Esophagus mucosa (tissue), 1 donor: ENCODE data around the gene STAB2. TPM values are rescaled to one million over a fixed set of nuclear protein-coding genes. Genes with fewer than 3 reads are reported as not detected.

Experiments used
- ATAC-seq: fragments of 200-7000 bp; cut with Tn5 transposase; one replicate; pipeline ENCODE4 v1.9.1; 2020
- total RNA-seq: library from RNA; stranded (reverse); gene quantifications from one replicate; pipeline ENCODE4 v1.2.4, GENCODE V29; 2023
- donor health status: DM: yes; HTN: yes; CAD: no.

The STAB2 gene
- total RNA-seq, 1 donor from 2014 or later: 0.16 TPM

DNA sequence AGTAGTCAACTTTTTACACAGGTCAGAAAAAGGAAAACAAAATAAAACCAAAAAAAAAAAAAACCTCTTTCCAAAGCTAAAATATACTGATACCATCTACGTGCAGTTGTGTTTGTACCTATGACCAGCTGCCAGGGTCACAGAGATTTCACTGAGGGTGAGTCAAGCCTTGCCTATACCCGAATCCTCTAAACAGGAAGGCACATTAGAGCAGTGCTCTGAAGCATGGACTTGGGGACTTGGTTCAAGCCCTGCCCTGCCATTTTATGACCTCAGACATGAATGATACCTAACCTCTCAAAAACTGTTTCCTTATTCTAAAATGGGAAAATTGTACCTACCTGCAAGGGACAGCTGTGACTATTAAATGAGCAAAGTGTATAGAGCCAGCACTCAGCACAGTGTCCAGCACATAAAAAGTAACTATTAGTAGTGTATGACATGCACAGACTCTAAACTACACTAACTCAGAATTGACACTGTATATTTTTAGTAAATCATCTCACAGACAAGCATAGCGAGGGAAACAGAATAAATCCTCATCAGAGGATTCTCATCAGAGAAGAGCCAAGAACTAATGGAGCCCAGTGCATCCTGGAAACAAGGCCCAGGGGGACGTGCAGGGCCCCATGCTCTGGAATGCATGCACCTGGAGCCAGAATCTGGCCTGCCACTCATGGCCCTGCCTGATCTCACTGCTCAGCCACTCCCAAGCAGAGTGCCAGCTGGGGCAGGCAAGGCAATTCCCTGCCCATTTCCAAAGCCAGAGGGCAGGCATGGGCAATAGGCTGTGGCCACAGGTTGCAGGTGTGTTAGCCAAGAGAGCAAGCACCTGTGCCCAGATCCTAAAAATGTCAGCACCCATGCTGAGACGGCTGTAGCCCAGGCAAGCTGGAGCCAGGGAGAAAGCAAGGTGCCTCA, 196.9 kb downstream of the STAB2 start:
- ATAC-seq: no peak

DNA sequence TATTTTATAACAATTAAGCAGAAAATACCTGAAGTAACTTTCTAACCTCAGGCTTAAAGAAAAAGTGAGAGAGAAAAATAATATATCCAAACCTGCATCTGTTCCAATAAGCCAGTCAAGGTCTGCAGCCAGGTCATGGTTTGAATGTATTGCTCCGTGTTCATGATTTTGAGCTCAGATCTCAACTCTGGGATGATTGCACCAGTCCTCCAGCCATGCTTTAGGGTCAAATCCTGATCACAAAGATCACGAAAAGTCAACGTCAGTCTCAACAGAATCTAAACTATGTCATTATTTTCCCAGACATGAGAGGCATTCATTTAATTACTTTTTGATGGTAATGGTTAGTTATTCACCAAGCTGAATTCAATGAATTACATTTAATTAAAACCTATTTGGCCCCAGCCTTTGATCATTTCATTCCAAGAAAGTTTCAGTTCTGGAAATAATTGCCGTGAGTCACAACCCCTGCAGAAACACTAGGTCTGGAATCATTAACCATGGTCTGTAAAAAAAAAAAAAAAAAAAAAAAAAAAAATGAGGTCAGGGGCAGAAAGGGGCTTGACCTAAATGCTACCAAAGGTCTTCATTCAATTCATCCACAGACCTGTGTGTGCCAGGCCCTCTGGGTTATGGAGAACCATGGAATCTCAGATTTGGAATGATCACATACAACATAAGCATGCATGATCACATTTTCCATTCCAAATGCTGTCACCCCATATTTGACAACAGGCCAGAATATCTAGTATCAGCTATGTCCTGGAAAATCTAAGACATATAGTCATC, 198.4 kb downstream of the STAB2 start:
- ATAC-seq: no peak

DNA sequence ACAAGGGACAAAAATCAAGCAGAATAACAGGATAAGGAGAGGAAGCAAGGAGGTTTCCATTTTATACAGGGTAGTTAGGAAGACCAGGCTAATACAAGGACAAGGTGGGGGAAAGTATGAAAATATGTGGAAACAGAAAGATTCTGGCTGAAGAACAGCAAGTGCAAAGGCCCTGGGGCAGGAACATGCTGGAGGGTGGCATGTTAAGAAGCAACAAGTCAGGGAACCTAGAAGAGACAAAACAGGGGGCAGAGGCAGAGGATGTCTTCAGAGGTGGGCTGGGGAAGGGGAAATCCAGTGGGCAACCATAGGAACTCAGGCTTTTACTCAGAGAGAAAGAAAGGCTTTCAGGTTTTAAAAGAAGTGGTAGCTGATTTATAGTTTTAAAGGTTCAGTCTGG, 199.1 kb downstream of the STAB2 start:
- no peak for ATAC-seq

DNA sequence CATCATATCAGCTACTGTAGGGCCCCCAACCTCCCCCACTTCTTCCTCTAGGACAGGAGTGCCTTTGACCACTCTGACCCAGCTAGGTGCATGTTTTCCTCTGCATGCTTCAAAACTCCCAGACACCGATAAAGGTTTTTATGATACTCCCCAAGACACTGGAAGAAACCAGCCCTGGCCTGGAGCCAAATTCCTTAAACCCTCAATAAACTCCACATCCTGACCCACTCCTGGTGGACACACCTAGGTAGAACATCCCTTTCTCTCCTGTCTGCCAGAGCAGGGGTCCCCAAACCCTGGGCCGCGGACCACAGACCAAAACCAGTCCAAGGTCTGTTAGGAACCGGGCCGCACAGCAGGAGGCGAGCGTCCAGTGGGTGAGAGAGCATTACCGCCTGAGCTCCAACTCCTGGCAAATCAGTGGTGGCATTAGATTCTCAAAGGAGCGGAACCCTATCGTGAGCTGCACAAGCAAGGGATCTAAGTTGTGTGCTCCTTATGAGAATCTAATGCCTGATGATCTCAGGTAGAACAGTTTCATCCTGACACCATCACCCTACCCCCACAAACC, 204.4 kb downstream of the STAB2 start:
- no peak for ATAC-seq

DNA sequence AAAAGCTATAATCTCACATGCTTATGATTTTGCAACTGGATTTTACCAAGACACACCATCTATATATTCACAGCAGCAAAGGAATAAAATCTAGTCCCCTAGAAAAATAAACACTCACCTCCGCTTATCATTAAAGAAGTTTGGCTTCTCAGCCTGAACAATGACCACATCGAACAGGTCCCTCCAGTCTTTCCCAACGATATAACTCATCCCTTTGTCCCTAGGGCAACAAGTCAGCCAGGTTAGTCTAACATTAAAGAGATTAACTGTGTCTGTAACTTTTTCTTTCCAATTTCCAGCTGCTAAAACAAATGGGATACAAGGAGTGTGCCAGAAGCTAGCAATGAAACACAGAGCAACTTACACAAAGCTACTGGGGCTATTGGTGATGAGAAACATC, 206.0 kb downstream of the STAB2 start:
- ATAC-seq: peak; percentile 85

DNA sequence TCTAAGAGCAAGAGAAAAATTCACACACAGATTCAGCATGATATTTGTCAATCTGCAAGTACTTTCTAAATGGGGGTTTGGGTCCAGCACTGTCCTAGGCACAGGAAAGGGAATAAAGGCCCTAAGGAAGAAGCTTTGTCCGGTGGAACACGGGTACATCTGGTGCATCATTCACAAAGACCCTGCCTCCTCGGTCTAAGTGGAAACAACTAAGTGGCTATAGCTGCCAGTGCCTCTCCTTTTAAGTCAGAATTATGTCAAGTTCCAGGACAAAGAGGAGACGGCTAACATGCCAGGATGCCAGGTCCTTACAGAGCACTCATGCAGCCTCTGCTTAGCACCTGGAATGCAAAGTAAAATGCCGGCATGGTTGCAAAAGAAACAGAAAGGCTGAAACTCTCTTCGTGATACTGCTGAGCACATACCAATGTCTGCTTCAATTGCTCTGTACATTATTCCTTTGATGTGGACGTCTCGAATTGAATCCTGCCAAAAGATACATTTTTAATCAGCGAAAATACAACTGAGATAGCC, 206.5 kb downstream of the STAB2 start:
- ATAC-seq: no peak

DNA sequence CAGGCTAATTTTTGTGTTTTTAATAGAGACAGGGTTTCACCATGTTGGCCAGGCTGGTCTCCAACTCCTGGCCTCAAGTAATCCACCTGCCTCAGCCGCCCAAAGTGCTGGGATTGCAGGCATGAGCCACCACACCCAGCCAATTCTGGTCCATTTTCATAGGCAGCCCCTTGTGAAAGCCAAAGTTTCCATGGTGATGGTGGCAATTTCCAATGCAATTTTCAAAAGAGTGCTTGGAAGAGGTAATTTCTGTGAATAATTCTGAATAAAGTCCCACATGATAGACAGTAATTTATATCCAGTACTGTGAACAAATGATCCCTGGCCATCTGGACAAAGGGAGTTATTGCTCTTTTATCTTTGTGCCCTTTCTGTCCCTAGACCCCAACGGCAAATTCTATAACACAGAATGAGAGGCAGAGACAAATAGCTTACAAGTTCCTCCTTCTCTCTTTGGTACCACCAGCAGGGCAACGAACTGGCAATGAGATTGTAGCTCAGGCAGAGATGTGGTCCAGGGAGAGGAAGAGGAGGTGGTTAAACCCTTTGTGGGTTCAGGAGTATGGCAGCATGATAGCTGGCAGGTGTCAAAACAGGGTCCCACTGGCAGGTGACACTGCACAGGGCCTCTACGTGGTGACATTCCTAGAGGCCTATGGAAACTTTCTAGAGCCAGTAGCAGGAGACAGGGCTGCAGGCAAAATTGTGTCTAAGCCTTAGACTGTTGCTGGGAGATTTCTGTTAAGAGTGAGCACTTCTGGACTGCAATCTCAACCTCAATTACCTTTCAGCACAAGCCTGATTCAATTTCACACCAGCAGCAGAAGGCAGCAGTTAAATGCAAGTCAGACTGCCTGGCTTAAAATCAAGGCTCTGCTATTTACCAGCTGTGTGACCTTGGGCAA, 207.5 kb downstream of the STAB2 start:
- ATAC-seq: no peak

DNA sequence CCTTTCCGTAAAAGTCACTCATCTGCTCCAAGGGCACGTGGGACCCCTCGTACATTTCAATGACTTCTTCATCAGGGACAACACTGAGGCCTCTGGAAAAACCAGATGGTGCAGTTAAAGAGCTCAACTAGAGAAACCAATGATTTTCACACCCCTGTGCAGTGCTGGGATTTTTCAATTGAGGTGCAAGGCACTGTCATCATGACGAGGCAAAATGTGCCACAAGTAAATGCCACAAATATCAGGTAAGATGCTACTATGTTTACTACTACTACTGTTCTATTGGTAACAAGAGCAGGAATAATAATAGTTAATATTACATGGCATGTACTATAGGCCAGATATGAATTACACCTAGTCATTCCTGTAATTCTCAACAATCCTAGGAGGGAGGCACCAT, 211.5 kb downstream of the STAB2 start:
- ATAC-seq: no peak

DNA sequence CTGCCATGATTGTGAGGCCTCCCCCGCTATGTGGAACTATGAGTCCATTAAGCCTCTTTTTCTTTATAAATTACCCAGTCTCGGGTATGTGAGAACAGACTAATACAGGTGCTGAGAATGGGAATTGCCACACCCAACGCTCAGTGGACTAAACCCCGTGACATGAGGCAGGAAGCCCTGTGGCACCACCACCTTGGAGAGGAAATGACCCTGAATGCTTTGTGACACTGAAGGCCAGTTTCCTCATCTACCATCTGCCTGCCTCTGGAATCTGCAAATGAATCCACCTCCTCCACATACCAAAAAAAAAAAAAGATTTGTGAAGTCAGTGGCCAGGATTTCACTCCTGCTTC, 212.4 kb downstream of the STAB2 start:
- peak; percentile 48 for ATAC-seq

DNA sequence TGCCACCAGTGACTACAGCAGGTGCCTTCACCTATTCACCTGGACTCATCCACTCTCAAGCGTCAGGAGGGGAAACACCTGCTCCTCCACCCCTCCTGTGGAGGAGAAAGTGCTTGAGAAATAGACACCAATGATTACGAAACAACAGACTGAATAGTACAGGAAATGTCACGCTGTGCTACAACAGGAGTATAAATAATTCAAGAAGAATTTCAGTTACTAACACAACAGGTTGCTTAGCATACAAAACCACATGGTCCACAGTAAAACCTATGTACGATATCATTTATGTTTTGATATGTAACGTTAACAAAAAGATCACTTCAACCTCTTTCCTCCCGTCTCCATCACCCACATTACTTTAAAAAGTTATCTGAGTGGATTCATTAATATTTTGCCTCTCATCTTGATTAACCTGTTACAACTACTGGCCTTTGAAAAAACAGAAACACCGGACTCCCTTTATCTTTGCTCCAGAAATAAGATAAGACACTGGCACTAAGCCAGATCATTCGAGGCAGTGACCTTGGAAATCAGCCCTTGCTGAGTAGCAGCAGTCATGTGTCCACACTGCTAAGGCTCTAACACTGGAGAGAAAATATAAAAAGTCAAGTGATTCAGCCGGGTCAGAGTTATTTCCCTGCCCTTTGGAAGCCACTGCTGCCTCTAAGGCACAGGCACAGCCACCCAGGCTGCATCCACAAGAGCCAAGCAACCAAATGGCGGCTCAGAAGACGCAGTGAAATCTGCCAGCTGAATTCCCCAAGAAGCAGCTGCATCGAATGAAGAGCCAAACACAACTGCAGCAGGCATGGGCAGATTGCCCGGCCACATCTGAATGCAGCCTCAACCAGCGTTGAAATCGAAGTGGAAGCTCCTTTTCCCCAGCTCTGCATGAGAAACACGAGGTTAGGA, 213.0 kb downstream of the STAB2 start:
- ATAC-seq: peak; percentile 98

DNA sequence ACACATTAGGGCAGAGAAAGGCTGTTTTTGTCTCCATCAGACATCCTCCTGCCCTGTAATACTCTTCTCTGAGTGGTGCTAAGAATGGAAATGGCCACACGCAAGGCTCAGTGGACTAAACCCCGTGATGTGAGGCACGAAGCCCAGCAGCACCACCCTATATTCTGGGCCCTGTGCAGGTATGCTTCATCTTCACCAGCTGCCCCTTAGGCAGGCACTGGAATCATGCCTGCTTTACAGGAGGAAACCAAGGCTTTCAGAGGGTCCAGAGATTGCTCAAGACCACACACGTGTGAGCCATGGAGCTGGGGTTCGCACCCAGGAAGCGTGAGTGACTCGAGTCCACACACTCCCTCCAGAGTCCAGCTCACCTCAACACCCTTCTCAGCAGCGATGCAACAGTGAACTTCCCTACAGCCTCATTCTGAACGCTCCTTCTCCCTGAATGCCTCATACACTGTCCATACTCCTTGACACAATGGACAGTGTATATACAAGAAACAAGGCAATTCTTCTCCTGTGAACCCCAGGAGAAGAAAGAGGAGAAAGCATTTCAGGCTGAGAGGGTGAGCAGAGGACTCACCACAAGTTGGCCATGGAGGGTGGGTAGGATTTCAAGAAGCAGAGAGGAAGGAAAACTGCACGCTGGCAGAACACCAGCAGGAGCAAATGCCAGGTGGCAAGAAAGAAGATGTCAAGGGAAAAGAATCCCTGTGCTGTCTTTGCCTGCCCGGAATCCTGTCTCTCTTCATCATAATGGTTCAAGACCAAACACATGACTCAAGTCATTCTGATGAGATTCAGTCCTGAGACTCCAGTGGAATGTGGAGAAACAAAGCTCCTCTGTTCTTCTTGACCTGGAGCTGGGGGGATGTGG, 214.9 kb downstream of the STAB2 start:
- no peak for ATAC-seq

DNA sequence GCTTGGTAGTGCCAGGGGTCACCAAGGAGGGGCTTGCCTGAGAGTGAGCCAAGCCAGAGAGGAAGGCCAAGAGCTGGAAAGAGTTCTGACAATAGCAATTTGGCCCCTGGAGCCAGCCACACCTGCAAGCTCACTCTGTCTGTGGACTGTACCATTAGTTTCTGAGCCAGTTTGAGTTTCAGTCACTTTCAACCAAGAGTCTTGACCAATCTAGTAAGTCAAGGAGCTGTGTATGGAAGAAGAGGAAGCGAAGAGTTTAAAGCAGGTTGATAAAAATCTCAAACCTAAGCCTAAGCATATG, 215.5 kb downstream of the STAB2 start:
- no peak for ATAC-seq

DNA sequence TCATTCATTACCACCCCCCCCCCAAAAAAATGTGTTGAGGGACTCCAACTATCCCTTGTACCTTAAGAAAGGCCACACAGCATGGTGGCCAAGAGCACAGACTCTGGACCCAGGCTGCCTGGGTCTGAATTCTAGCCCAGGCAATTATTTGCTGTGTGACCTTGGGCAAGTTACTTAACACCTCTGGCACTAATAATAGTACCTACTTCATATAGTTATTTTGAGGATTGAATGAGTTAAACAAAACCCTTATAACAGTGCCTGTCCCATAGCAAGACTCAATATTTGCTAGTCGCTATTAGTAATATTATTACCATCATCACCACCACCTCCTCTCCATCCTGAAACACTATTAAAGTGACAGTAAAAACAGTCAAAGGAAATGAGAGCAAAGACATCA, 216.8 kb downstream of the STAB2 start:
- no peak for ATAC-seq

DNA sequence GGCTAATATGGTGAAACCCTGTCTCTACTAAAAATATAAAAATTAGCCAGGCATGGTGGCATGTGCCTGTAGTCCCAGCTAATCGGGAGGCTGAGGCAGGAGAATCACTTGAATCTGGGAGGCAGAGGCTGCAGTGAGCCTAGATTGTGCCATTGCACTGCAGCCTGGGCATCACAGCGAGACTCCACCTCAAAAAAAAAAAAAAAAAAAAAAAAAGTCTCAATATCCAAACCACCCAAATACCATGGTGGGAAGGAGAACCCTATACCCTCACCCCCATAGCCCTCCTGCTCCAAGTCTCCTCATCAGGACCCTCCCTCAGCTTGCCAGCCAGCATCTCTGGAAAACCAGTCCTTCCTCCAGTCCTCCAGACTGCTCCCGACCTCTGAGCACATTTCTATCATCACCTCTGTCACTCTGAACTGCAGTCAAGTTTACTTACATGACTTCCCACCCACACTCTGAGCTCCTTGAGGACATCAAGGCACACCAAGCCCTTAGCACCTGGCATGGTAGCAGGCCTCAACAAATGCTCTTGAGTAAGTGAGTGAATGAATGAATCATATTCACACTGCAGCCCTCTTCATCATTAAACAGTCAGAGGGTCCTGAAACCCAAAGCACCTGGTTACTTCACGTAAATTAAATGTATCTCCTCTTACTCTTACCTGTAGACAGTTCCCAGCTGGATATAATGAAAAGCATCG, 218.7 kb downstream of the STAB2 start:
- no peak for ATAC-seq

DNA sequence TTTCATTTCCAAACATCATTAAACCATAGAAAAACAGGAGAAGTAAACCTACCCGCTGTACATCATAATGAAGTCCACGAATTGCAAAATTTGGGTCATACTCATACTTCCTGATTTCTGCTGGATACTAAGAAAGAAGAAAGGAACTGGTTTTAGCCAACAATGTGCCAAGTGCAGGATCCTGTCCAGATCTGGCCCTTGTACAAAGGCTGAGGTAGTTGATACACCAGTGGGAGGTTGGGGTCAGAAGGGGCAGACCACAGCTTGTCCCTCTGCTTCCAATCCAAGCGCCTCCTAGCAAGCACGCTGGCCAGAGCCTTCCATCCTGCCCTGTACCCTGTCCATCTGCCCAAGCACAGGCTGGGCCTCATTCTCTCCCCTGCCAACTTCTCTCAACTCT, 219.7 kb downstream of the STAB2 start:
- ATAC-seq: no peak

DNA sequence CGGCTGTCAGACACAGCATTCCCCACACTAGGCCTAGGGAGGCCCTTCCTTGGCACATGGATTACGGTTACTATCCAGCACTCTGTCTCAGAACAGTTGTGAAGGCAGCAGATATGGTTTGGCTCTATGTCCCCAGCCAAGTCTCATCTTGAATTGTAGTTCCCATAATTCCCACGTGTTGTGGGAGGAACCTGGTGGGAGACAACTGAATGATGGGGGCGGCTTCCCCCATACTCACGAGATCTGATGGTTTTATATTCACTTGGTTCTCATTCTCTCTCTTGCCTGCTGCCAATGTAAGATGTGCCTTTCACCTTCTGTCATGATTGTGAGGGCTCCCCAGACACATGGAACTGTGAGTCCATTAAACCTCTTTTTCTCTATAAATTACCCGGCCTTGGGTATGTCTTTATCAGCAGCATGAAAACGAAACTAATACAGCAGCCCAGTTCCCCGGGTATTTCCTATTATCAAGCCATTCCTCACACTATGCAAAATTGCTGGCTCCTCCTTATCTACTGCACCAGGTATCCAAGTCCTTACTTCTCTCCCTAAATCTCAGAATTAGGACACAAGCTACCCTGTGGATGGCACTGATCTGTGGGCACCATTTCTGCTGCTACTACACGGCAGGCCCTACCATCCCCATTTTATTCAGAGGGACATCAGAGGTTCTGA, 220.6 kb downstream of the STAB2 start:
- no peak for ATAC-seq

DNA sequence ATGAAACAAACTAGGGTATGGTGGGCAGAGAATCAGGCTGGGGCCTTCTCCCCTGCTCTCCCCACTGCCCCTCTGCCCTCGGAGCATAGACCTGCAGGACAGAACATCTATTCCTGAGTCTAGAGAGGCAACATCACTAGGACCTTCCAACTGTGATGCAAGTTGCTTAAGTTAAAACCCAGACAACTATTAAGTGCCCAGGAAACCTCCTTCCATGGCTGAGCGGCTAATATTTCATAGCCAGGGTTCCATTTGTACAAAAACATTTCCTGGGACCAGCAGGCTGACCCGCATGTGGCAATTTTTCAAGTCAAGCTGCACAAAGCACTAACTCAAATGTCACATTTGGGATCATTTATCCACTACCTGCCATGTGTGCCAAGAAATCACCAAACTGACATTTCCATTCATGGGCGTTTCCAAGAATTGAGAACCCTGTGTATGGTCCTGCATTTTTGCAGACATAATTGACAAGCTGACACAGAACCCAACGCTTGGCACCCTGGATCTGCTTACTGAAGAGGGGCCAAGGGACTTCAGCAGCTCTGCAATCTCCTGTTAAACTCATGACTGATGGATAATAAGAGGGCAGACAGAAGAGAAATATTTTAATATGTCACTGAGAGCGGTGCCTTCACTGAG, 221.3 kb downstream of the STAB2 start:
- no peak for ATAC-seq

DNA sequence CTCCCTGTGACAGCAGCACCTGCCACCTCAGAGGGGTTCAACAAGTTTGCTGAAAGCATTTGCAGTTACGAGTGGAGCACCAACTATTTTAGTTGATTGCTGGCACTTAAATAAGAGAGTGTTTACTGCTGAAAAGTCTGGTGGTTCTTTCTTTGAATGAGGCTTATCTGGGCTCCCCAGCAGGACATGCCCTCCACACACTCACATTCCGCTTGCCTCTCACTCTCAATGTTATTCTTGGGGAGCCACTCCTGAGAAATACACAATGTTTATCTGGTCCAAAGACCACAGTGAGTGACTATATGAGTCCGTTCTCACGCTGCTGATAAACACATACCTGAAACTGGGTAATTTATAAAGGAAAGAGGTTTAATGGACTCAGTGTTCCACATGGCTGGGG, 222.1 kb downstream of the STAB2 start:
- no peak for ATAC-seq
